HG02759 (cell line): ENCODE measurements around the gene GNB5.
"Not testable (repeated sequence)": the region's sequence is repeated elsewhere in the genome, so short reads cannot be mapped to it uniquely, and the experiment has no call there.

Experiments used
- ATAC-seq: cut with Tn5 transposase; IDR thresholded peaks from one replicate; pipeline ENCODE4 v1.9.1; 2021; ENCODE audit warnings: mild to moderate bottlenecking, moderate library complexity; ENCODE audit not compliant: unreplicated experiment

The GNB5 gene

GRCh38 chr15:52171807-52172206, 19.4 kb downstream of the GNB5 start:
- ATAC-seq: no peak

- no peak for ATAC-seq
These were observed 19.8 kb downstream of the GNB5 start for GRCh38 chr15:52171386-52171785.

- not testable (repeated sequence) for ATAC-seq
These were observed 21.0 kb downstream of the GNB5 start for GRCh38 chr15:52170199-52170598.

- ATAC-seq: not testable (repeated sequence)
These were observed 25.6 kb downstream of the GNB5 start for GRCh38 chr15:52165494-52166131.

GRCh38 chr15:52164631-52165265, 26.4 kb downstream of the GNB5 start:
- no peak for ATAC-seq

- no peak for ATAC-seq
These were observed 27.6 kb downstream of the GNB5 start for GRCh38 chr15:52163321-52164190.

GRCh38 chr15:52162876-52163275, 28.3 kb downstream of the GNB5 start:
- ATAC-seq: no peak

- no peak for ATAC-seq
These were observed 28.9 kb downstream of the GNB5 start for GRCh38 chr15:52162260-52162659.

GRCh38 chr15:52161406-52161966, 29.7 kb downstream of the GNB5 start:
- ATAC-seq: no peak

- no peak for ATAC-seq
These were observed 31.5 kb downstream of the GNB5 start for GRCh38 chr15:52159645-52160044.

GRCh38 chr15:52158084-52158765, 33.0 kb downstream of the GNB5 start:
- ATAC-seq: no peak

GRCh38 chr15:52155878-52156277, 35.3 kb downstream of the GNB5 start:
- no peak for ATAC-seq

GRCh38 chr15:52154896-52155865, 36.0 kb downstream of the GNB5 start:
- no peak for ATAC-seq

- no peak for ATAC-seq
These were observed 37.0 kb downstream of the GNB5 start for GRCh38 chr15:52153900-52154895.

GRCh38 chr15:52151353-52151752, 39.8 kb downstream of the GNB5 start:
- no peak for ATAC-seq

GRCh38 chr15:52150871-52151270, 40.3 kb downstream of the GNB5 start:
- ATAC-seq: no peak

GRCh38 chr15:52150043-52150825, 41.0 kb downstream of the GNB5 start:
- no peak for ATAC-seq

- ATAC-seq: no peak
These were observed 42.8 kb downstream of the GNB5 start for GRCh38 chr15:52148403-52148802.
